Activated CD8-positive, alpha-beta memory T cell treated with anti-CD3 and anti-CD28 coated beads for 24 hours (primary cell): ENCODE results near the gene OST4.
"Not testable (repeated sequence)": the region's sequence is repeated elsewhere in the genome, so short reads cannot be mapped to it uniquely, and the experiment has no call there.

ENCODE experiments used
- DNase-seq: peaks from one replicate; pipeline ENCODE4 v3.0.0-alpha.2; 2020

The OST4 gene

GRCh38 chr2:27071277-27071989 is at the start of gene OST4:
OST4 (minus strand) TSS chr2:27071654.
- peak; percentile 95 for DNase-seq

DNA sequence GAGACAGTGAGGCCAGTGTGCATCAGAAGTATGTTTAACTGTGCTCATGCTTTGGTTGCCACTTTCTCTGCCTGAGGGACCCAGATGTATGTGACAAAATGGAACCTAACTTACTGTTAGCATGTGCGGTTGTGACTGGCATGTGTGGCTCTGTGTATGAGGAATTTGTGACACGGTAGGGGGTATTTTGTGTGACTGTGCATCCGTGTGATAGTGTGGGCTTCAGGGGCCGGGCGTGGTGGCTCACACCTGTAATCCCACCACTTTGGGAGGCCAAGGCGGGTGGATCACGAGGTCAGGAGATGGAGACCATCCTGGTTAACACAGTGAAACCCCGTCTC is 47.8 kb upstream of the OST4 start:
- DNase-seq: not testable (repeated sequence)

GRCh38 chr2:27118525-27119329 is 47.3 kb upstream of the OST4 start, which contains the start of gene CGREF1:
CGREF1 (minus strand) TSS chr2:27119128; CDS start chr2:27104366, 14,762 bp downstream.
- DNase-seq: peak; percentile 71

DNA sequence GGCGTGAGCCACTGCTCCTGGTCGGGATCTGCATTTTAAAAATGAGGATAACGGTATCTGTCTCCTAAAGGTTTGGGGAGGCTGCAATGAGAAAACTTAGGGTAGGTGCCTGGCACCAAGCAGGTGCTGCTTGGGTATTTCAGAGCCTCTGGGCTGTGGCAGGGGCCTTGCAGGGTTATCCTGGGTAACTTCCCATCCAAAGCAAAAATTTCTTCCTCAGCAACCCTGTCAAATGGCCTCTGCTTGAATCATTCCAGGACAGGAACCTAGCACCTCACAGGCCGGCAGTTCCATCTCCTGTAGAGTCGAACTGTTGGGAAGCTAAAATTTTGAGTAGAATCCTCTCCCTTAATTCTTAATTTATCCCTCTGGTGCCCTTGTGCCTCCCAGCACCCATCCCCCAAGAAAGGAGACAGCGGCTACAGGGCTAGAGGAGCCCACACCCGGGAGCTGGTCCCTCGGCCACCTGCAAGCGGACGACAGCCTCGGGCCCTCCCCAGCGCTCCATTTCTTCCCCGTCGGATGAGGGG is 46.6 kb upstream of the OST4 start:
- no peak for DNase-seq

DNA sequence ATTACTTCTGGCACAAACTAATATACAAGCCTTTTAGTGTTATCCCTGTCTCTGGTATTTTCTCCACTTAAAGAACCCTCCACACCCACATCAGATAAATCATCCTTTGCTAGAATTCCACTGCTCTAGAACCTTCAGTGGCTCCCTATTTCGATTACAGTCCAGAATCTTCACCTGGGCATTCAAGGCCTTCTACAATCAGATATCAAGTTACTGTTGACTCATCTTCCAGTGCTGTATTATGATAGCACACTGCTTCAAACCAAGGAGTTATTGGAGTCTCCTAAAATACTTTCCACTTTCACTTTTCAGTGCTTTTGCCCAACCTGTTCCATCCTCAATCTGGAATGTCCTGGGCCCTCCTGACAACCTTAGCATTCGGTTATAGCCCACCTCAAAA is 44.1 kb upstream of the OST4 start:
- no peak for DNase-seq

DNA sequence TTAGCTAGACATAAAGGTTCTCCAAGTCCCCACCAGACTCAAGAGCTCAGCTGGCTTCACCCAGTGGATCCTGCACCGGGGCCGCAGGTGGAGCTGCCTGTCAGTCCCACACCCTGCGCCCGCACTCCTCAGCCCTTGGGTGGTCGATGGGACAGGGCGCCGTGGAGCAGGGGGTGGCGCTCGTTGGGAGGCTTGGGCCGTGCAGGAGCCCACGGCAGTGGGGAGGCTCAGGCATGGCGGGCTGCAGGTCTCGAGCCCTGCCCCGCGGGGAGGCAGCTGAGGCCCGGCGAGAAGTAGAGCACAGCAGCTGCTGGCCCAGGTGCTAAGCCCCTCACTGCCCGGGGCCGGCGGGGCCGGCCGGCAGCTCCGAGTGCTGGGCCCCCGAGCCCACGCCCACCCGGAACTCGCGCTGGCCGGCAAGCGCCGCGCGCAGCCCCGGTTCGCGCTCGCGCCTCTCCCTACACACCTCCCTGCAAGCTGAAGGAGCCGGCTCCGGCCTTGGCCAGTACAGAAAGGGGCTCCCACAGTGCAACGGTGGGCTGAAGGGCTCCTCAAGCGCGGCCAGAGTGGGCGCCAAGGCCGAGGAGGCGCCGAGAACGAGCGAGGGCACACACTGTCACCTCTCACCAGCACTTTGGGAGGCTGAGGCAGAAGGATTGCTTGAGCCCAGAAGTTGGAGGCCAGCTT is 40.1 kb upstream of the OST4 start:
- DNase-seq: not testable (repeated sequence)

DNA sequence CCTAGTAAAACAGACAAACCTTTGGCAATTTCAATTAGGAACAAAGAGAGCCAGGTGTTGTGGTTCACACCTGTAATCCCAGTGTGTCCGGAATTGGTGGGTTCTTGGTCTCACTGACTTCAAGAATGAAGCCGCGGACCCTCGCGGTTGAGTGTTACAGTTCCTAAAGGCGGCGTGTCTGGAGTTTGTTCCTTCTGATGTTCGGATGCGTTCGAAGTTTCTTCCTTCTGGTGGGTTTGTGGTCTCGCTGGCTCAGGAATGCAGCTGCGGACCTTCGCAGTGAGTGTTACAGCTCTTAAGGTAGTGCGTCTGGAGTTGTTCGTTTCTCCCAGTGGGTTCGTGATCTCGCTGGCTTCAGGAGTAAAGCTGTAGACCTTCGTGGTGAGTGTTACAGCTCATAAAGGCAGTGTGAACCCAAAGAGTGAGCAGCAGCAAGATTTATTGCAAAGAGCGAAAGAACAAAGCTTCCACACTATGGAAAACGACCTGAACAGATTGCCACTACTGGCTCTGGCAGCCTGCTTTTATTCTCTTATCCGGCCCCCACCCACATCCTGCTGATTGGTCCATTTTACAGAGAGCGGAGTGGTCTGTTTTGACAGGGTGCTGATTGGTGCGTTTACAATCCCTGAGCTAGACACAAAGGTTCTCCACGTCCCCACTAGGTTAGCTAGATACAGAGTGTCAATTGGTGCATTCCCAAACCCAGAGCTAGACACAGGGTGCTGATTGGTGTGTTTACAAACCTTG is 39.3 kb upstream of the OST4 start:
- DNase-seq: not testable (repeated sequence)

- no peak for DNase-seq
These were observed 37.6 kb upstream of the OST4 start for GRCh38 chr2:27109083-27109482.

DNA sequence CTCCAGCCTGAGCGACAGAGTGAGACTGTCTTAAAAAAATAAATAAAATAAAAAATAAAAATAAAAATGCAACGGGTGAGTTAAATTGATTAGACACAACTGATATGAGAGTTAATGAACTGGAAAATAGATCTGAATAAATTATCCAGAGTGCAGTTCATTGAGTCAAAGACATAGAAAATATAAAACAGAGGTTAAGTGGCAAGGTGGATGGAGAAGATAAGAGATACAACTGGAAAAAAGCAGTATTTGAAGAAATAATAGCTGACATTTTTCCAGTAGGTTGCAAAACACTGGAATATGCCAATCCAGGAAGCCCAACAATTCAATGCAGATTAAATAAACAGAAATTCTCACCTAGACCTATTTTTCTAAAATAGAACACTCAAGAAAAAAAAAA is 36.8 kb upstream of the OST4 start:
- DNase-seq: no peak

GRCh38 chr2:27105981-27106380 is 34.5 kb upstream of the OST4 start:
- DNase-seq: no peak

GRCh38 chr2:27102329-27102728 is 30.9 kb upstream of the OST4 start:
- no peak for DNase-seq

DNA sequence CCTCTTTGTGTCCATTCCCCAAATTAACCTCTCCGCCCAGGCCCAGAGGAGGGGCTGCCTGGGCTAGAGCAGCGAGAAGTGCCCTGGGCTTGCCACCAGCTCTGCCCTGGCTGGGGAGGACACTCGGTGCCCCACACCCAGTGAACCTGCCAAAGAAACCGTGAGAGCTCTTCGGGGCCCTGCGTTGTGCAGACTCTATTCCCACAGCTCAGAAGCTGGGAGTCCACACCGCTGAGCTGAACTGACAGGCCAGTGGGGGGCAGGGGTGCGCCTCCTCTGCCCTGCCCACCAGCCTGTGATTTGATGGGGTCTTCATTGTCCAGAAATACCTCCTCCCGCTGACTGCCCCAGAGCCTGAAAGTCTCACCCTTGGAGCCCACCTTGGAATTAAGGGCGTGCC is 28.6 kb upstream of the OST4 start:
- no peak for DNase-seq

GRCh38 chr2:27099334-27099955 is 28.0 kb upstream of the OST4 start:
- DNase-seq: no peak

- DNase-seq: no peak
These were observed 25.9 kb upstream of the OST4 start for GRCh38 chr2:27097341-27097740.

GRCh38 chr2:27096748-27097297 is 25.4 kb upstream of the OST4 start:
- DNase-seq: no peak

- DNase-seq: peak; percentile 73
These were observed 24.5 kb upstream of the OST4 start for GRCh38 chr2:27095745-27096651.

GRCh38 chr2:27095427-27095744 is 23.9 kb upstream of the OST4 start:
- no peak for DNase-seq

DNA sequence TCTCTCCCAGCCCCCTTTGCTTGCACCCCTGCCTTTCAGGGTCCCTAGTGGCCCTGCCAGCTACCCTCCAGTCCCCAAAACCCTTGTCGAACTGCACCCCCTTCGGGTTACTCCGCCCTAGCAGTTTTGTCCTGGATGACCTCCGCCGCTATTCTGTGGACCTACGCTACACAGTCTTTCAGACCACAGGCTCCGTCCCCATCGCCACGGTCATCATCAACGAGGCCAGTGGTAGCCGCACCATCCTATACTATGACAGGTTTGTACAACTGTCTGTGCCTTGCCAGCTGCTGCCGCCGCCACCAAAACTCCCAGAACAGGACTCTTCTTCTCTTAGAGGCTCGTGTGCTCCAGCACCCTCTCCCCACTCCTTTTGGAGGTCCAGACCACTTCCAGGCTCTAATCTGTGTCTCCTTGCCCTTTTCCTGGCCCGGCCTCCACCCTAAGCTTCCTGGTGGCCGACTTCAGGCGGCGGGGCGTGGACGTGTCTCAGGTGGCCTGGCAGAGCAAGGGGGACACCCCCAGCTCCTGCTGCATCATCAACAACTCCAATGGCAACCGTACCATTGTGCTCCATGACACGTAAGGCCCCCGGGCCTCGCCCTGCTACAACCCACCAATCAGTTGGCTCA is 23.0 kb upstream of the OST4 start:
- no peak for DNase-seq

DNA sequence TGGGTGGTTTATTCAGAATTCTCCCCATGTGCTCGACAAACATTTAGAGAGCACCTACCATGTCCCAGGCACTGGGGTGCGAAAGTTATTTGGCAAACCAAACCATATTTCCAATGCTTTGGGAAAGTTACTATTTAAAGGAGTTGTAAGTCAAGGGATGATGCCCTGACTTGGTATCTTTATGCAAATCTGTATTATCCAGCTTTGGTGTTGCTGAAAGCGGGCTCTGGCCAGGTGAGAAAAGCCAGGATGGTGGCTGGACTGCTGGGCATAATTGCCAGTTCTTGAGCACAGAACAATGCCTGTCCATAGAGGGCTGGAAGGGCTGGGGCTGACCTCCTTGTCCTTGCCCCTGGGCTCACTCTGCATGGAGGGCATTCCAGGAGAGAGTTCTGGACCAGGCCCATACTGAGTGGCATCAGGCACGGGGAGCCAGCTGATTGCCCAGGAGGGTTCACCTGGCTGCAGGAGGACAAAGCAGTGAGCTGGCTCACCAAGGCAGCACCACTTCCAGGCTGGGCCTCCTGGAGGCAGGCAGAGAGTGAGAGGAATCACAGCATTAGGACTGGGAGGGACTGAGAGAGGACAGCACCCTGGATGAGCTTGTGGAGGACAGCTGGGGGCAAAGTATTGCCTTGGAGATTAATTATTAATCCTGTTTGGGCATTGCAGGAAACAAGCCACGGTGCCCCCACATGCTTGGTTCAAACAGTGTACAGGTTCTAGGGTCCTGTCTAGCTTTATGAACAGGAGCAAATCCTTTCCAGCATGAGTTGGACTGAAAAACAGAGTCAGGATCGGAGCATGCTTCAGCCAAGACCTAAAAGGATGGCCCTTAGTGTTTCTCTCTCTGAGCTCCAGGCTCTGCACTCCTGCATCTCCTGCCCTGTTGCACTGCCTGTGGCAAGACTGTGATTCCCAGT is 22.2 kb upstream of the OST4 start:
- DNase-seq: no peak
